GM12878 (cell line): ENCODE data around the gene MRPL39. TPM values are rescaled to one million over a fixed set of nuclear protein-coding genes. Genes with fewer than 3 reads are reported as not detected.
A peak's percentile ranks its signal among the peaks of the same experiment; 100 is the strongest.

ENCODE experiments used
- BCL11A ChIP-seq: IDR thresholded peaks from 2 replicates; pipeline ENCODE4 v1.6.1; 2011; ENCODE audit warnings: low read depth, low read length
- ETV6 ChIP-seq, 2 experiments: fragments of 450-650 bp in 1 of 2; IDR thresholded peaks in 1 of 2; conservative IDR thresholded peaks in 1 of 2; 2 replicates each; pipeline ENCODE4 v1.6.1; 2014; ENCODE audit warnings: antibody characterized with exemption in 1 of 2, borderline replicate concordance in 1 of 2, low read depth in 1 of 2, mild to moderate bottlenecking in 1 of 2, moderate library complexity in 1 of 2
- MEF2A ChIP-seq: IDR thresholded peaks from 2 replicates; pipeline ENCODE4 v1.6.1; 2011; ENCODE audit warnings: low read depth, mild to moderate bottlenecking, low read length, moderate library complexity; ENCODE audit not compliant: insufficient read depth
- NFIC ChIP-seq: IDR thresholded peaks from 2 replicates; pipeline ENCODE4 v1.6.1; 2012; ENCODE audit warnings: low read depth, mild to moderate bottlenecking, inconsistent platforms, low read length, moderate library complexity
- REST ChIP-seq: IDR thresholded peaks from 2 replicates; pipeline ENCODE4 v1.6.1; 2012; ENCODE audit warnings: mild to moderate bottlenecking, low read depth, low read length
- SP1 ChIP-seq: IDR thresholded peaks from one replicate; pipeline ENCODE4 v1.6.1; 2011; ENCODE audit warnings: low read depth, low read length
- SREBF2 ChIP-seq: IDR thresholded peaks from 2 replicates; pipeline ENCODE4 v1.6.1; 2012; ENCODE audit warnings: mild to moderate bottlenecking, low read length
- STAT3 ChIP-seq: IDR thresholded peaks from 2 replicates; pipeline ENCODE4 v1.6.1; 2011; ENCODE audit warnings: low read depth, low read length, improper control_type of control experiment
- TCF7 ChIP-seq: IDR thresholded peaks from 2 replicates; pipeline ENCODE4 v1.6.1; 2014; ENCODE audit warnings: antibody characterized with exemption, borderline replicate concordance
- ZNF217 ChIP-seq: fragments of 450-650 bp; IDR thresholded peaks from 2 replicates; pipeline ENCODE4 v1.6.1; 2017; ENCODE audit warnings: antibody characterized with exemption, mild to moderate bottlenecking
- polyA plus RNA-seq, 11 experiments: library from polyadenylated mRNA; depleted of rRNA in 4 of 11; unstranded in 6 of 11; stranded (reverse) in 5 of 11; fragments of >200 nt; fragmentation: Nextera tagmentation in 4 of 11; fragmentation: Illumina TruSeq in 1 of 11; extraction: Ambion mirVana in 4 of 11; extraction: Trizol in 1 of 11; gene quantifications; 1 replicate in 1 of 11; 2 replicates in 10 of 11; pipeline versions ENCODE4 v1.2.1 to v1.2.3, GENCODE V29; 2011 to 2016; ENCODE audit warnings: inconsistent platforms in 2 of 11, missing spikeins in 2 of 11, low read depth in 1 of 11
- total RNA-seq, 4 experiments: library from RNA; depleted of rRNA in 3 of 4; stranded (reverse); fragments of >200 nt in 3 of 4; fragmentation: Illumina TruSeq in 1 of 4; extraction: Trizol in 1 of 4; gene quantifications; 2 replicates each; pipeline versions ENCODE4 v1.2.1 to v1.2.3, GENCODE V29; 2013 to 2021
- TF ChIP-seq, protein P1 (sequence below): fragments of 450-650 bp; conservative IDR thresholded peaks from 2 replicates; pipeline ENCODE4 v1.6.1; 2017; ENCODE audit warnings: mild to moderate bottlenecking, moderate library complexity
- TF ChIP-seq, protein P2 (sequence below): IDR thresholded peaks from 2 replicates; pipeline ENCODE4 v1.6.1; 2011; ENCODE audit warnings: low read depth, mild to moderate bottlenecking, low read length, moderate library complexity, borderline replicate concordance; ENCODE audit errors: extremely low read depth

The MRPL39 gene
- total and polyA plus RNA-seq, 10 of the 15 experiments (the other 5 are each of a cell fraction or from before 2014, with no cell fraction given): 68.8 to 292 (median 120) TPM

DNA sequence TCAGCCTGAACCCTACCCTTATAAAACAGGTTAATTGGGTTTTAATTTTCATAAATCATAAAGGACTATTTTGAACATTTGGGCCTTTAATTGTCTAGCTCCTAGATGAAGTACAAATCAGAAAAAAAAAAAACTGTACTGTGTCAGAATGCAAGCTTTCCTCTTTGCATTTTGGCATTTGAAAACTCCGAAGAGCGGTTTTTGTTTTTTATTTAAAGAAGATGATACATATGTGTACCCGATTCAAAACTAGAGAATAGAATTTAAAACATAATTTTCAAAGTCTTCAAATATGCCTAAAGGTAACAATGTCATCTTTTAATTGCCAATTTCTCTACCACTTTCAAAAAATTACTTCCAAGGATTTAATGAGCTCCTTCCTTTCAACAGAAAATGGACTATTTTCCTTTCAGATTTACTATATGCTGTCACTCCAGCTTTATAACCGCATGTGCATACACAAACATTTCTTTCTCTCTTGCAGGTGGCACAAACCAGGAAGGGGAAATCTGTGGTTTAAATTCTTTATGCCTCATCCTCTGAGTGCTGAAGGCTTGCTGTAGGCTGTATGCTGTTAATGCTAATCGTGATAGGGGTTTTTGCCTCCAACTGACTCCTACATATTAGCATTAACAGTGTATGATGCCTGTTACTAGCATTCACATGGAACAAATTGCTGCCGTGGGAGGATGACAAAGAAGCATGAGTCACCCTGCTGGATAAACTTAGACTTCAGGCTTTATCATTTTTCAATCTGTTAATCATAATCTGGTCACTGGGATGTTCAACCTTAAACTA, 33.7 kb downstream of the MRPL39 start (continued):
- TF ChIP-seq, protein P1, sequence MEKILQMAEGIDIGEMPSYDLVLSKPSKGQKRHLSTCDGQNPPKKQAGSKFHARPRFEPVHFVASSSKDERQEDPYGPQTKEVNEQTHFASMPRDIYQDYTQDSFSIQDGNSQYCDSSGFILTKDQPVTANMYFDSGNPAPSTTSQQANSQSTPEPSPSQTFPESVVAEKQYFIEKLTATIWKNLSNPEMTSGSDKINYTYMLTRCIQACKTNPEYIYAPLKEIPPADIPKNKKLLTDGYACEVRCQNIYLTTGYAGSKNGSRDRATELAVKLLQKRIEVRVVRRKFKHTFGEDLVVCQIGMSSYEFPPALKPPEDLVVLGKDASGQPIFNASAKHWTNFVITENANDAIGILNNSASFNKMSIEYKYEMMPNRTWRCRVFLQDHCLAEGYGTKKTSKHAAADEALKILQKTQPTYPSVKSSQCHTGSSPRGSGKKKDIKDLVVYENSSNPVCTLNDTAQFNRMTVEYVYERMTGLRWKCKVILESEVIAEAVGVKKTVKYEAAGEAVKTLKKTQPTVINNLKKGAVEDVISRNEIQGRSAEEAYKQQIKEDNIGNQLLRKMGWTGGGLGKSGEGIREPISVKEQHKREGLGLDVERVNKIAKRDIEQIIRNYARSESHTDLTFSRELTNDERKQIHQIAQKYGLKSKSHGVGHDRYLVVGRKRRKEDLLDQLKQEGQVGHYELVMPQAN: no peak
- TF ChIP-seq, protein P2, sequence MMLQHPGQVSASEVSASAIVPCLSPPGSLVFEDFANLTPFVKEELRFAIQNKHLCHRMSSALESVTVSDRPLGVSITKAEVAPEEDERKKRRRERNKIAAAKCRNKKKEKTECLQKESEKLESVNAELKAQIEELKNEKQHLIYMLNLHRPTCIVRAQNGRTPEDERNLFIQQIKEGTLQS: no peak
- TF ChIP-seq ETV6 (conservative IDR thresholded peaks at IDR 0.05 in 1 of 2, IDR thresholded peaks at IDR 0.05 in 1 of 2; ENCODE audit: borderline replicate concordance in 1 of 2, low read depth in 1 of 2) (peak in 1 of 2 experiments; percentile 90; a peak in 2 of 4 replicates), BCL11A (peak; percentile 28; the same call in 1 of the 2 replicates), REST (no peak), MEF2A (no peak), TCF7 (no peak), NFIC (no peak), SREBF2 (no peak), ZNF217 (no peak), STAT3 (no peak), SP1 (no peak)
